HEK293T (cell line): ENCODE results near the gene CFAP300.

Source experiments
- BHLHE40 ChIP-seq: fragments of 450-650 bp; IDR thresholded peaks from 2 replicates; pipeline ENCODE4 v1.6.1; 2016; ENCODE audit warnings: mild to moderate bottlenecking, moderate library complexity, borderline replicate concordance
- CTBP1 ChIP-seq: fragments of 450-650 bp; IDR thresholded peaks from 2 replicates; pipeline ENCODE4 v1.6.1; 2016; ENCODE audit warnings: borderline replicate concordance
- ELF4 ChIP-seq: fragments of 450-650 bp; IDR thresholded peaks from 2 replicates; pipeline ENCODE4 v1.6.1; 2017; ENCODE audit warnings: antibody characterized with exemption
- FOXK2 ChIP-seq: fragments of 450-650 bp; IDR thresholded peaks from 2 replicates; pipeline ENCODE4 v1.6.1; 2016; ENCODE audit warnings: mild to moderate bottlenecking
- L3MBTL2 ChIP-seq: fragments of 450-650 bp; conservative IDR thresholded peaks from 2 replicates; pipeline ENCODE4 v1.6.1; 2016; ENCODE audit warnings: mild to moderate bottlenecking
- LEF1 ChIP-seq: fragments of 450-650 bp; IDR thresholded peaks from 2 replicates; pipeline ENCODE4 v1.6.1; 2017; ENCODE audit warnings: mild to moderate bottlenecking, borderline replicate concordance
- PKNOX1 ChIP-seq: fragments of 450-650 bp; IDR thresholded peaks from 2 replicates; pipeline ENCODE4 v1.6.1; 2016
- SP1 ChIP-seq: fragments of 450-650 bp; IDR thresholded peaks from 2 replicates; pipeline ENCODE4 v1.6.1; 2017
- SUZ12 ChIP-seq: fragments of 450-650 bp; IDR thresholded peaks from 2 replicates; pipeline ENCODE4 v1.6.1; 2016; ENCODE audit warnings: mild to moderate bottlenecking
- TARDBP ChIP-seq: fragments of 450-650 bp; IDR thresholded peaks from 2 replicates; pipeline ENCODE4 v1.6.1; 2016
- ZNF384 ChIP-seq: fragments of 450-650 bp; IDR thresholded peaks from 2 replicates; pipeline ENCODE4 v1.6.1; 2016

GRCh38 chr11:102116453-102117205, 69.4 kb downstream of the CFAP300 start:
- TF ChIP-seq SUZ12 = no peak
- no peak for TF ChIP-seq LEF1
- TF ChIP-seq PKNOX1 = no peak
- no peak for TF ChIP-seq ZNF384
- no peak for TF ChIP-seq FOXK2
- no peak for TF ChIP-seq TARDBP
- no peak for TF ChIP-seq SP1
- no peak for TF ChIP-seq ELF4
- no peak for TF ChIP-seq L3MBTL2
- no peak for TF ChIP-seq BHLHE40
- TF ChIP-seq CTBP1 = no peak
